ENCODE results near the gene OLFM2. TPM values are rescaled to one million over a fixed set of nuclear protein-coding genes. Genes with fewer than 3 reads are reported as not detected.

Gene OLFM2
- total RNA-seq, 3 donors from 2014 or later: 1.4 to 5.7 (median 1.9) TPM

- no peaks in the 10 kb centered on the region for H3K36me3 ChIP-seq (ENCODE audit: low read depth)
- intact Hi-C loops (cut with DNase I, micrococcal nuclease): no loop called here
- no peaks in the 10 kb centered on the region for H3K4me1 ChIP-seq (ENCODE audit: low read depth)
- ATAC-seq (no peak), DNase-seq (no peak)
- no peaks in the 10 kb centered on the region for H3K9me3 ChIP-seq
- TF ChIP-seq, protein P1, sequence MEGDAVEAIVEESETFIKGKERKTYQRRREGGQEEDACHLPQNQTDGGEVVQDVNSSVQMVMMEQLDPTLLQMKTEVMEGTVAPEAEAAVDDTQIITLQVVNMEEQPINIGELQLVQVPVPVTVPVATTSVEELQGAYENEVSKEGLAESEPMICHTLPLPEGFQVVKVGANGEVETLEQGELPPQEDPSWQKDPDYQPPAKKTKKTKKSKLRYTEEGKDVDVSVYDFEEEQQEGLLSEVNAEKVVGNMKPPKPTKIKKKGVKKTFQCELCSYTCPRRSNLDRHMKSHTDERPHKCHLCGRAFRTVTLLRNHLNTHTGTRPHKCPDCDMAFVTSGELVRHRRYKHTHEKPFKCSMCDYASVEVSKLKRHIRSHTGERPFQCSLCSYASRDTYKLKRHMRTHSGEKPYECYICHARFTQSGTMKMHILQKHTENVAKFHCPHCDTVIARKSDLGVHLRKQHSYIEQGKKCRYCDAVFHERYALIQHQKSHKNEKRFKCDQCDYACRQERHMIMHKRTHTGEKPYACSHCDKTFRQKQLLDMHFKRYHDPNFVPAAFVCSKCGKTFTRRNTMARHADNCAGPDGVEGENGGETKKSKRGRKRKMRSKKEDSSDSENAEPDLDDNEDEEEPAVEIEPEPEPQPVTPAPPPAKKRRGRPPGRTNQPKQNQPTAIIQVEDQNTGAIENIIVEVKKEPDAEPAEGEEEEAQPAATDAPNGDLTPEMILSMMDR (IDR thresholded peaks at IDR 0.05): no peak
- H3K4me3 ChIP-seq: no peak overlapping the region
Observed at GRCh38 chr19:9875031-9875627, 61.2 kb downstream of the OLFM2 start.

DNA sequence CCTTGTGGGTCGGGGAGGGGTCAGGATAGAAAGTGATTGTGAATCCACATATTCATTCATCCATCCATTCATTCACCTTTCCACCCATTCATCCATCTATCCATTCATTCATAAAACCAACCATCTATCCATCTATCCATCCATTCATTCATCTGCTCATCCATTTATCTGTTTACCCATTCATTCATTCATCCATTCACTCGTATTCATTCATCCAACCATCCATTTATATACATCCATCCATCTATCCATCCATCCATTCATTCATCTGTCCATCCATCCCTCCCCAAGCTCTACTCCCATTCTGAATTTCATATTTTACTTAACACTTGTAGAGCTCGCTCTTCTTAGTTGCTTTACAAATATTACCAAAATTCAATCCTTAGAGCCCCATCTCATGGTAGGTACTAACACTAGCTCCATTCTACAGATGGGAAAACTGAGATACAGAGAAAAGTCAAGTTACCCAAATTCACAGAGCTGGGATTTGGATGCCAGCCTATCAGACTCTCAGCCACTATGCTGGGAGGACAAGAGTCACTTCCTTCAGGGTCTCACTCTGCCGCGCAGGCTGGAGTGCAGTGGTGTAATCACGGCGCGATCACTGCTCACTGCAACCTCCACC, 63.6 kb downstream of the OLFM2 start:
- DNase-seq (no peak), ATAC-seq (no peak)
- intact Hi-C loops (cut with DNase I, micrococcal nuclease): no loop called here
- TF ChIP-seq, protein P1 (IDR thresholded peaks at IDR 0.05): no peak
- H3K4me1 ChIP-seq (ENCODE audit: low read depth): no peaks in the 10 kb centered on the region
- no peak overlapping the region for H3K4me3 ChIP-seq
- no peaks in the 10 kb centered on the region for H3K9me3 ChIP-seq
- no peaks in the 10 kb centered on the region for H3K36me3 ChIP-seq (ENCODE audit: low read depth)

DNA sequence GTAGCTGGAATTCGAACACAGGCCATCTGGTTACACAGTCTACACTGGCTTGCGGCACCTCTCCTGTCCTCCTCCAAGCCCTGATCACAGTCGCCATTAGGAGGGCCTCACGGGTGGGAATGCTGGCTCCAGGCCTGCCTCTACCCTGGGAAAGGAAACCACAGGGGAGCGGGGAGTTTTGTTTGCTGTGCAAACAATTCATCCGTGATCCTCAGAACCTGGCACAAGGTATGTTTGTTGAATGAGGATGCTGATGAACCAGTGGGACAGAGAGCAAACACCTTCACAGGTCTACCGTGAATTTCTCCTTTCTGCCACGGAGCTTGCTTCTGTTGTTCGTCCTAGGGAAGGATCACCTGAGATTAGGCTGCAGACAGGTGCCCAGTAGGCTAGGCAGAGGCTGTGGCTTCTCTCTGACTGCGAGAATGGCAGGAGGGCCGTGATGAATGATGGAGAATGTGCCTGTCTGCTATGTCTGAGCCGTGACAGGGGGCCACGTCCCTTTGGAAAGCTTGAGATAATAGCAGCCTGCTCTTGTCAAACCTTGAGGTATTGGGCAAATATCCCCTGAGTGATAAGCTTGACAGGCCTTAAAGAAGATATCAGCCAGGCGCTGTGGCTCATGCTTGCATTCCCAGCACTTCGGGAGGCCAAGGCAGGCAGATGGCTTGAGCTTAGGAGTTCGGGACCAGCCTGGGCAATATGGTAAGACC, 64.5 kb downstream of the OLFM2 start:
- TF ChIP-seq, protein P1 (IDR thresholded peaks at IDR 0.05): no peak
- Histone ChIP-seq H3K4me1 (ENCODE audit: low read depth) (no peaks in the 10 kb centered on the region), H3K9me3 (no peaks in the 10 kb centered on the region), H3K36me3 (ENCODE audit: low read depth) (no peaks in the 10 kb centered on the region), H3K4me3 (no peak overlapping the region)
- intact Hi-C loops (cut with DNase I, micrococcal nuclease): no loop called here
- ATAC-seq (no peak), DNase-seq (no peak)

DNA sequence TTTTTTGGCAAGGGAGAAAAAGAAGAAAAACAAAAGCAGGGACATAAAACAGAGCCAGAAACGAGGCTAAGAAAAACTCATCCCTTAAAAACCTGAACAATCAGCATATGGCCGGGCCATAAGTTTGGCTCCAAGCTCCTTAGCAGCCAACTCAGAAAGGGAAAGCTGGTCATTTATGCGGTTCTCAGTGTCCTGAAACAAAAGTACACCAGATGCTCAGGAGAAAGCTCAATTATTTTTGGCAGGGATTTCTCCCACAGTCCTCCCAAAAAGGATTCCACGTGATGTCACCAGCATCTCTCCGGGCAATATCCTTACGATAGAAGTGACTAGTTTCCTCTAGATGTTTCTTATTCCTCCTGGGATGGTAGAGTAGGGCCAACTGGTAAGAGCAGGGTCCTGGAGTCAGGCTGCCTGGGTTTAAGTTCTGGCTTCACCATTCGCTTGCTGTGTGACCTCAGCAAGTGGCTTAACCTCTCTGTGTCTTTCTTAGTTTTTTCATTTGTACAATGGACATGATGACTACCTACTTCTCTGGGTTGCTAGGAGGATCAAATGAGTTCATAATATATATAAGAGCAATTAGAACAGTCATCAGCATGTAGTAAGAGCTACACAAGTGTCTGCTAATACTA, 67.2 kb downstream of the OLFM2 start:
- Histone ChIP-seq H3K4me3 (no peak overlapping the region), H3K9me3 (no peaks in the 10 kb centered on the region), H3K4me1 (ENCODE audit: low read depth) (no peaks in the 10 kb centered on the region), H3K36me3 (ENCODE audit: low read depth) (no peaks in the 10 kb centered on the region)
- TF ChIP-seq, protein P1 (IDR thresholded peaks at IDR 0.05): no peak
- DNase-seq (no peak), ATAC-seq (no peak)
- intact Hi-C loops (cut with DNase I, micrococcal nuclease): no loop called here

DNA sequence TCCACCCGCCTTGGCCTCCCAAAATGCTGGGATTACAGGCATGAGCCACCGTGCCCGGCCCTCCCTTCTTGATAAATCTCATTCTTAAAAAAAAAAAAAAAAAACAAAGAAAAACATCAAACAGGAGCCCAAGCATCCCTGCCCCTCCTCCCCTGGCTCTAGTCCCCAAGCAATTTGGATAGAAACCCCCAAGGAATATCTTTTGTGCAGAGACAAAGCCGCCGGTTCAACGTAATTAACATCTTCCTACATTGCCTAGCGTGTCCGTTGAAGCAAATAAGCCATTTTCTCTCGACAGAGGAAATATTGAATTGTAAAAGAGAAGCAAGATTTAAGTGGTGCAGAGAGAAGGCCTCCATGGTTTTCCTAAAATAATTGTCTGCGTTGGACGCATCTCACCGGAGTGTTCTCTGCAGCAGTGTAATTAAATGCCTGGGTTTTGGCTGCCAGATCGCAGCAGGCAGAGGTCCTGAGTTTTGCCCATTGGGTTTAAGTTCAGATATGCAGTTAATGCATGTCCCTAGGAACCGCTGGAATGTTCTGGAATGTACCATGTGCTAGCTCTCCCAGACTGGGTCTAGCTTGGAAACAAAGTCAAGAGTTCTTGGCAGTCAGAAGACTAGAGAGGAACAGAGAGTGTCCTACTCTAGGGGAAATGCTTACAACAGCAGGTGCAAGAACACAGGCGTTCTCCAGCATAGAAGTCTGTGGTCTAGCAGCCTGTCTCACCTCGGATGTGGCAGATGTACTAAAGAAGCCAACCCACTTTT, 70.4 kb downstream of the OLFM2 start:
- DNase-seq (peak in 1 of 3 donors; percentile 29), ATAC-seq (peak; percentile 79)
- Histone ChIP-seq H3K9me3 (no peaks in the 10 kb centered on the region), H3K4me1 (ENCODE audit: low read depth) (no peaks in the 10 kb centered on the region), H3K4me3 (no peak overlapping the region), H3K36me3 (ENCODE audit: low read depth) (no peaks in the 10 kb centered on the region)
- intact Hi-C loops (cut with DNase I, micrococcal nuclease): no loop called here
- TF ChIP-seq, protein P1 (IDR thresholded peaks at IDR 0.05): no peak

All from mucosa of descending colon (tissue), 3 donors.